Gastrocnemius medialis (tissue), 4 donors: ENCODE measurements around the gene ASB5.
A peak's percentile ranks its signal among the peaks of the same experiment; 100 is the strongest.

Source experiments
- POLR2A ChIP-seq, 2 donors: fragments of 450-650 bp; IDR thresholded peaks; one replicate each; pipeline ENCODE4 v1.6.1; 2017; ENCODE audit warnings: antibody characterized with exemption in 2 of 2, mild to moderate bottlenecking in 2 of 2, moderate library complexity in 2 of 2
- TF ChIP-seq, protein P1 (sequence below), 5 experiments: fragments of 450-650 bp in 3 of 5; fragments of 200-600 bp in 2 of 5; sonication (generic) in 2 of 5; IDR thresholded peaks in 4 of 5; conservative IDR thresholded peaks in 1 of 5; 1 replicate in 4 of 5; 2 replicates in 1 of 5; pipeline ENCODE4 v1.5.1; 2016 to 2019; ENCODE audit warnings: antibody characterized with exemption in 5 of 5, mild to moderate bottlenecking in 3 of 5, moderate library complexity in 3 of 5

DNA sequence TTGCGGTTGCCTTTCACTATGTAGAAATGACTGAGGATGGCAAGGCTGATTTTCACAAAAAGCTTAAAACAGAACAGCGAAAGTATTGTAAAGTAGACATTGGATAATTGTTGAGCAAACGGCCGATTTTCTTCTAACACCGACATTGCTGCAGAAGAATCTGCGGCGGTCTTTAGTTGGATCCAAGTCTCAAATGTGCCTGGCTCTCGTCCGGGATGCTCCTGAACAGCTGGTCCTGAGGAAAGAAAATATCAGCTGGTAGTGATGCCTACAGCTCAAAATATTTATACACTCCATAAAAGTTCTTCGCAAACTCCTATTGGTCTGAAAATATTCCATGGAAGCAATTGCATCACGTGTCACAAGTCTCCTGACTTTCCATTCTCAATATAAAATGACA, at the start of gene ASB5:
- TF ChIP-seq, protein P1, sequence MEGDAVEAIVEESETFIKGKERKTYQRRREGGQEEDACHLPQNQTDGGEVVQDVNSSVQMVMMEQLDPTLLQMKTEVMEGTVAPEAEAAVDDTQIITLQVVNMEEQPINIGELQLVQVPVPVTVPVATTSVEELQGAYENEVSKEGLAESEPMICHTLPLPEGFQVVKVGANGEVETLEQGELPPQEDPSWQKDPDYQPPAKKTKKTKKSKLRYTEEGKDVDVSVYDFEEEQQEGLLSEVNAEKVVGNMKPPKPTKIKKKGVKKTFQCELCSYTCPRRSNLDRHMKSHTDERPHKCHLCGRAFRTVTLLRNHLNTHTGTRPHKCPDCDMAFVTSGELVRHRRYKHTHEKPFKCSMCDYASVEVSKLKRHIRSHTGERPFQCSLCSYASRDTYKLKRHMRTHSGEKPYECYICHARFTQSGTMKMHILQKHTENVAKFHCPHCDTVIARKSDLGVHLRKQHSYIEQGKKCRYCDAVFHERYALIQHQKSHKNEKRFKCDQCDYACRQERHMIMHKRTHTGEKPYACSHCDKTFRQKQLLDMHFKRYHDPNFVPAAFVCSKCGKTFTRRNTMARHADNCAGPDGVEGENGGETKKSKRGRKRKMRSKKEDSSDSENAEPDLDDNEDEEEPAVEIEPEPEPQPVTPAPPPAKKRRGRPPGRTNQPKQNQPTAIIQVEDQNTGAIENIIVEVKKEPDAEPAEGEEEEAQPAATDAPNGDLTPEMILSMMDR (IDR thresholded peaks at IDR 0.05 in 4 of 5, conservative IDR thresholded peaks at IDR 0.05 in 1 of 5) = no peak
- TF ChIP-seq POLR2A (IDR thresholded peaks at IDR 0.05) = peak; percentile 60 to 89
